OCI-M2 (cell line): ENCODE results near the gene MCEE.
"Not testable (repeated sequence)": the region's sequence is repeated elsewhere in the genome, so short reads cannot be mapped to it uniquely, and the experiment has no call there.

Source experiments
- DNase-seq: peaks from one replicate; lab custom pipeline; 2025; ENCODE audit not compliant: unreplicated experiment; lab: John Stamatoyannopoulos, UW

Gene MCEE

GRCh38 chr2:71083752-71084312 is 46.2 kb downstream of the MCEE start:
- not testable (repeated sequence) for DNase-seq

- DNase-seq: not testable (repeated sequence)
Measured at GRCh38 chr2:71083297-71083696, 46.7 kb downstream of the MCEE start.

DNA sequence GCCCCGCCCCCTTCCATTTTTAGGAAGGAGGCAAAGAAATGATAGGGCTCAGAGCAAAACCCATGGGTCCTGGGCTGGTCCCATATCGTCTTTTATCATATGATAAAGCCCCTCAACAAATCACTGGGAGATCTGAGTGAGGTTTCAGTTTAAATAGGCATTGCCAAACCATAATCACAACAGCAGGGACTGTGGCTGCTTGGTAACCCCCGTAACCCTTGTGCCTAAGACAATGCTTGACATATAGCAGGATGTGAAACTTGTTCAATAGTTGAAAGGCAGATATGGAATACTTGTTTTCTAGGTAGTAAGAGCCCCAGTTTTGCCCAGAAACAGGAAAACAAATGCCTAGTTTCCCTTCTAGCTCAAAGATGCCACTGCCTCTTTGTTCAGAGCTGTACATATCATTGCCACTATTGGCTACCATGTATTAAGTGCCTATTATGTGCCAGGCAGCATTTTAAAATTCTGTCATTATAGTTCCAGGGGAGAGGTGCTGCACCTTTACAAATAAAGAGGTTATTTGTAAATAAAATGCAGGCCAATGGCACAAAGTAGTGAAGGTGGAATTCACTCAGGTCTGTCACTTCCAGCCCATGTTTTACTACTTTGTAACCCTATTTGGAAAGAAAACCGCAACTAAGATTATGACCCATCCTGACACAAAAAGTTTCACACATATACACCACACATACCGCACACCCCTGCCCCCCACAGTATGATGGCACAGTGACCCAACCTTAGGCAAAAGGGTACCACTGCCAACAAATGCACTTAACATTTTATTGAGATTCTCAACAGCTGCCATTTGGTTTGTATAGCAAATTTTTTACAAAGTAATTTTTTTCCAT is 47.4 kb downstream of the MCEE start:
- DNase-seq: no peak

GRCh38 chr2:71078624-71079023 is 51.4 kb downstream of the MCEE start:
- no peak for DNase-seq

GRCh38 chr2:71074893-71075395 is 55.1 kb downstream of the MCEE start:
- DNase-seq: no peak

DNA sequence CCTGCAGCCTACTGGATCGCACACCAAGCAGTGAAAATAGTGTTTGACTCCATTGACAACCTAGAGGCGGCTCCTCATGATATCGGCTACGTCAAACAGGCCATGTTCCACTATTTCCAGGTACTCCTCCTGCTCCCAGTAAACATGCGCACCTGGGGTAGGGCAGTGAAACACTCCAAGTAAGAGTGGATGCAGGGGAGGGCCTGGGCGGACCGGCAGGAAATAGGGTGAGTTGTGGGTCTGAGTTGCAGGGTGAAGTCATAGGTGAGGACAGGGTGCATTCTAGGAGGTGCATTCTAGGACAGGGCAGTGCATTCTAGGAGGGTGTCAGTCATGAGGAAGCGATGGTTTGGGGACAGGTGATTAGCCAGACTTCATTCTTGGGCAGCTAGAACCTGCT is 56.6 kb downstream of the MCEE start:
- DNase-seq: no peak

GRCh38 chr2:71072492-71072891 is 57.5 kb downstream of the MCEE start:
- DNase-seq: no peak

DNA sequence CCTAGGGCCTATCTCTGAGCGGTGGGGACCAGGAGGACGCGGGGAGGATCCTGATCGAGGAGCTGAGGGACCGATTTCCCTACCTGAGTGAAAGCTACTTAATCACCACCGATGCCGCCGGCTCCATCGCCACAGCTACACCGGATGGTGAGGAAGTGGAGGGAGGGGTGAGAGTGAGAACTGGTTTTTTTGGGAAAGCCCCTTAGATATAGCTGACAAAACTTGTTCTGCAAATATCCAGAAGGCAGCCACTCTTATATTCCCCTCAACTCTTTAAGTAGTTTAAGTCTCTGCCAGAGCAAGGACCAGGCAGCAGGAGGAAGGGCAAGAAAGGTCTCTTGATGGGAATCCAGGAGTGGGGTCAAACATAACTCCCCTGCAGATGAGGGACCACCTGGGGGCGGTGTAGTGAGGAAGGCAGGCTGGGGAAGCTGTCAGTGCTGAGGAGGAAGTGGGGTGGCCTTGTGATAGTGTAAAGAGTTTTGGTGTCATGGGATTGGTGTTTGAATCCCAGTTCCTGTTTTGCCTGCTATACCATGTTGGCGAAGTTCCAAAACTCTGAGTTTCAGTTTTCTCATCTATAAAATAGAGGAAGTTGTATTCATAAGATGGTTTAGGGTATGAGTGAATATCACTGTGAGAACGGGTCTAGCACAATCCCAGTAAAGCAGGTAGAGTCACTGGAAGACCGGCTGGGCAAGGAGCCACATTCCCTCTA is 58.2 kb downstream of the MCEE start:
- DNase-seq: peak; percentile 32

GRCh38 chr2:71070294-71071093 is 59.5 kb downstream of the MCEE start:
- no peak for DNase-seq

GRCh38 chr2:71069376-71069775 is 60.7 kb downstream of the MCEE start:
- DNase-seq: no peak

DNA sequence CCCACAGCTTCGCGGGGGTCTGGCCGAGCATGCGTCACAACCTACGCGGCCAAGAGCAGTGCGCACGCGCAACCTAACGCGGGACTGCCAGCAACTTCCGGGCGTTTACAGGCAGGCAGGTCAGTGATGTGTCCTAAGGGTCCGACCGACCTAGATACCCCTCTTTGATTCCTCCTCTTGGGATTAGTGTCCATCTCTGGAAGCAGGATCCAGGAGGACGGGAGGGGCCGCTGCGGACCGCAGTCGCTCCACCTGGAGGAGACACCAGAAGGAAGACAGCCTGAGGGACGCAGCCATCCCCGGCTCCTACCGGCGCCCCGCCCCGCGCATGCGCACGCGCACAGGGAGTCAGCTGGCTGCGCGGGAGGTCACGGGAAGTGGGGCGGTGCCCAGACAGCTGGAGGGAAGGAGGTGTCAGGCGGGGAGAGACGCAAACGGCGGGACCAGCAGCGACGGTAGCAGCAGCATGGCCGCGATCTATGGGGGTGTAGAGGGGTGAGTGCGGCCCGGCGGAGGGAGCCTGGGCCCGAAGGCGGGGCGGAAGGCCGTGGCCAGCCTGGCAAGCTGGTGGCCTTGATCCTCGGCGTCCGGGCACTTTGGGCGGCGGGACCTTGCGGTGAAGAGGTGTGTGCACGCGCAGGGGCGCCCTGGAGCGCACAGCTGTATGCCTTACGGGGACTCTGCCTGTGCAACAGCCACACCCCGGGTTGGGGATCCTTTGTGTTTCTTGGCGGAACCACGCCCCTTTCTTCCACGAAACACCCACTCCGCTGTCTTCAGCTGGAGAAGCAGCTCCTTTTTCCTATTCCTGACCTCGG is 61.6 kb downstream of the MCEE start, which contains the start of gene NAGK:
TSS of gene NAGK (plus strand) at position 431 of the 818 bp plus-strand sequence. CDS start at position 467, 36 bp downstream.
- DNase-seq: peak; percentile 87

DNA sequence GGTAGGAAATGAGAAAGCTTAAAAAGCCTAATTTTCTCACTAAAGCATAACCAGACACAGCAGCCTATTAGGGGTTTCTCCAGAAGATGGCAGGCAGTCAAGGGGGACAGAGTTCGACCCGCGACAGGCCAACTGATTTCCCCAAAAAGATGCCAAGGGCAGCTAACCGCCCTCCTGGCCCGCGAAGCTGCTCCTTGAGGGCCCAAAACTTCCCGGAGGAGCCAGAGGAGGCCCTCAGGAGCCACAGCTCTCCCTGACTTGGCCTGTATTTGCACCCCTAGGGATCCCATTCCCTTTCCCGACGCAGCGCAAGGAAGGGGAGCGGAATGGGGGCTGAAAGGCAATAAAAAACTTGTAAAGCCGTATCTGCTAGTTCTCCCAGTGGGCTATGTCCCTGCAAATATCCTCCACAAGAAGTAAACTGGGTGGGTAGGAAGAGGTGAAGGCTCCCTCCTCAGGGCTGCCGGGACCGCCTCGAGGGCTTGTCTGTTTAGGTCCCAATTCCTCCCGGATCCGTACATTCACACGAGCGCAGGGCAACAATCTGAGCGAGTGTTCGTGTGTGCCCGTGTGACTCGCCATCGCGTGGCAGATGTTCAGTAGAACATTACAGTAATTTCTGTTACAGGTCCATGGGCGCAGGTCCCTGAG is 62.3 kb downstream of the MCEE start:
- DNase-seq: no peak

DNA sequence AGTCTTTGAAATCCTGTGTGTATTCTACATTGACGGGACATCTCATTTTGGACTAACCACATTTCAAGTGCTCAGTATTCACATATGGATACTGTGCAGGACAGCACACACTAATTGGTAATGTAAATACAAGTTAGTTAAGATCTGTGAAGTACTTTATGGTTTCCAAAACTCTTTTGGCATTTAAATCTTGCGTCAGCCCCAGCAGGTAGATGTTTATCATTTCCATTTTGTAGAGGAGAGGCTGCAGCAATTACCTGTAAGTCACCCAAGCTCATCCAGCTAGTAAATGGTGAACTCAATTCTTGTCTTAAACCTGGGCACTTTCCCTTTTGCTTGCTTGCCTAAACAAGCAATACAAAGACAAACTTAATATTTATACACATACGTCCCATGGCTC is 63.2 kb downstream of the MCEE start:
- DNase-seq: no peak

DNA sequence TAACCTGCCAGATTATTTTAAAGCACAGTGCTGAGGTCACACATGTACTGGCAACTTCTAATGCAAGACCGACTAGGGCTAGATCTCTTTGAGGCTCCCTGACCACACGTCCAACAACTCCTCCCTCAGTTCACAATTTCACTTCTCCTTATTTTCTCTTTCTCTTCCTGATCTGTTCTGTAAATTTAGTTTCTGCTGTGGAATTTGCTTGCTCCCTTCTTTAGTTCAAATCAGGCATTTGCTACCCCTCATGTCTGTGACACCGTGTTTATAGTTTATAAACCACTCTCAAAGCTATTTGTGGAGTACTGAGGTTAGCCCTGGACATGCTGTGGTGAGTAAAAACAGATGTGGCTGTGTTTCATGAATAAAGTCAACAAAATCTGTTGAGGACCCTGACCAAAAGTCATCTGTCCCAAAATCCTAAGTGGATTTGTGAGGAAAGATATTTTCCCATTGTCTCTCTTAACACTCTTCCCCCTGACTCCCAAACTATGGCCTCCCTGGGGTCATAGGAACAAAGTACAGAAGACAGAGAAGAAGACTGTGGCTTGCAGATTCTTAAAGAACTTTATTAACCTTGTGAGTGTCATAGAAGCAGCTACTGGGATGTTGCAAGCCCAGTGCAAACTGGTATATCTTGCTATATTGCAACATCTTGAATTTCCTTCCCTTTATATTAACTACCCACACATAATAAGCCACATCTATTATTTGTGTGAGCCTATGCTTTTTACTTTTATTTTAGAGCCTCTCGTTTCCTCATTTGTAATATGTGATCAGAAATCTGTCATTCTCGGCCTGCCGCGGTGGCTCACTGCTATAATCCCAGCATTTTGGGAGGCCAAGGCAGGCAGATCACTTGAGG is 65.0 kb downstream of the MCEE start:
- DNase-seq: no peak

- DNase-seq: no peak
Measured at GRCh38 chr2:71064110-71064611, 65.9 kb downstream of the MCEE start.

DNA sequence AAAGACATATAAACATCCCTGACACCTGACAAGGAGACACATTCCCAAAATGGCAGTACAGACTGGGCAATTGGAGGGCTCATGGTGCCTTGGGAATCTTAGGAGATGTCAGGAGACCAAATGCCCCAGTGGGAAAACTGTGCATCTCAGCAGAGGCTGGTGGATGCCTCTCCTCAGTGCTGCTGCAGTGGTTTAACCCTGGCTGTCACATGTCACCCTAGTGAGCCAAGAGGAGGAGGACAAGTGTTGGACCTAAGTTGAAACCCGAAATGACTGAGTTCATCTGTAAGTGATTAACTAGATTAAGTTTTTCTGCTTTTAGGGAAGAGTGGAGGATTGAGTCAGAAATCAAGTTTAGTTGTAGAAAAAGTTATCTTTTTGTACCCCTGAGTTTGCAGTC is 66.8 kb downstream of the MCEE start:
- no peak for DNase-seq

GRCh38 chr2:71060871-71061270 is 69.2 kb downstream of the MCEE start:
- no peak for DNase-seq

- DNase-seq: no peak
Measured at GRCh38 chr2:71060211-71060610, 69.8 kb downstream of the MCEE start.
